Ecto neural progenitor cell (in vitro differentiated cells): ENCODE results near the gene SUMF1.
"Not testable (repeated sequence)": the region's sequence is repeated elsewhere in the genome, so short reads cannot be mapped to it uniquely, and the experiment has no call there.

Source experiments
- DNase-seq: peaks from one replicate; pipeline ENCODE4 v3.0.0-alpha.2; 2018; ENCODE audit warnings: low spot score

The SUMF1 gene

GRCh38 chr3:4460334-4460733 lies 6.7 kb downstream of the SUMF1 start:
- no peak for DNase-seq

GRCh38 chr3:4458961-4459360 lies 8.1 kb downstream of the SUMF1 start:
- DNase-seq: no peak

- not testable (repeated sequence) for DNase-seq
Measured at GRCh38 chr3:4456780-4457179, 10.3 kb downstream of the SUMF1 start.

- no peak for DNase-seq
Measured at GRCh38 chr3:4454142-4454541, 12.9 kb downstream of the SUMF1 start.

GRCh38 chr3:4449043-4449805 lies 17.8 kb downstream of the SUMF1 start:
- DNase-seq: no peak

GRCh38 chr3:4448187-4448586 lies 18.9 kb downstream of the SUMF1 start:
- no peak for DNase-seq

GRCh38 chr3:4447295-4447999 lies 19.6 kb downstream of the SUMF1 start:
- no peak for DNase-seq

GRCh38 chr3:4440951-4441350 lies 26.1 kb downstream of the SUMF1 start:
- DNase-seq: no peak

- no peak for DNase-seq
Measured at GRCh38 chr3:4438296-4438695, 28.8 kb downstream of the SUMF1 start.

- no peak for DNase-seq
Measured at GRCh38 chr3:4432259-4432658, 34.8 kb downstream of the SUMF1 start.

GRCh38 chr3:4429648-4430350 lies 37.3 kb downstream of the SUMF1 start:
- no peak for DNase-seq

- no peak for DNase-seq
Measured at GRCh38 chr3:4426782-4427344, 40.2 kb downstream of the SUMF1 start.

- DNase-seq: no peak
Measured at GRCh38 chr3:4426261-4426781, 40.7 kb downstream of the SUMF1 start.

- no peak for DNase-seq
Measured at GRCh38 chr3:4425707-4426106, 41.4 kb downstream of the SUMF1 start.

- DNase-seq: no peak
Measured at GRCh38 chr3:4425055-4425454, 42.0 kb downstream of the SUMF1 start.

- no peak for DNase-seq
Measured at GRCh38 chr3:4421121-4421520, 45.9 kb downstream of the SUMF1 start.

GRCh38 chr3:4419920-4420319 lies 47.1 kb downstream of the SUMF1 start:
- no peak for DNase-seq

- DNase-seq: no peak
Measured at GRCh38 chr3:4419386-4419785, 47.7 kb downstream of the SUMF1 start.

GRCh38 chr3:4418156-4418555 lies 48.9 kb downstream of the SUMF1 start:
- DNase-seq: no peak

- no peak for DNase-seq
Measured at GRCh38 chr3:4417449-4417848, 49.6 kb downstream of the SUMF1 start.

GRCh38 chr3:4416961-4417360 lies 50.1 kb downstream of the SUMF1 start:
- no peak for DNase-seq

- no peak for DNase-seq
Measured at GRCh38 chr3:4416427-4416945, 50.6 kb downstream of the SUMF1 start.
